ENCODE data around the gene LAMA3.

GRCh38 chr18:23912356-23912755 lies 223.1 kb downstream of the LAMA3 start:
- TF ChIP-seq EZH2 (IDR thresholded peaks at IDR 0.05) (no peak), POLR2AphosphoS5 (IDR thresholded peaks at IDR 0.05; ENCODE audit: low read depth, low read length) (no peak), REST (IDR thresholded peaks at IDR 0.05; ENCODE audit: low read depth) (no peak), CTCF (IDR thresholded peaks at IDR 0.05 in 2 of 3, conservative IDR thresholded peaks at IDR 0.05 in 1 of 3; ENCODE audit: borderline replicate concordance in 1 of 3, insufficient read depth in 1 of 3, low read depth in 2 of 3, low read length in 2 of 3) (no peak), EGR1 (IDR thresholded peaks at IDR 0.05; ENCODE audit: low read depth) (no peak), TCF7L2 (IDR thresholded peaks at IDR 0.05; ENCODE audit: borderline replicate concordance, extremely low read depth, insufficient read depth, insufficient read length) (no peak)

Measured in HCT116 (cell line).